Heart right ventricle (tissue), 16 donors: ENCODE results near the gene CD247. TPM values are rescaled to one million over a fixed set of nuclear protein-coding genes. Genes with fewer than 3 reads are reported as not detected.
A peak's percentile ranks its signal among the peaks of the same experiment; 100 is the strongest.

Source experiments
- ATAC-seq, 8 donors: fragments of 200-7000 bp; cut with Tn5 transposase; one replicate each; pipeline ENCODE4 v1.9.1; 2020; ENCODE audit warnings: mild to moderate bottlenecking in 8 of 8, moderate library complexity in 8 of 8, moderate number of reproducible peaks in 1 of 8
- DNase-seq, 2 donors: peaks; one replicate each; pipeline ENCODE4 v3.0.0-alpha.2; 2020
- H3K27ac ChIP-seq, 10 donors: fragments of 200-600 bp; sonication (generic) in 2 of 10; one replicate each; pipeline versions ENCODE4 v1.5.0 to v1.8.0; 2020 to 2022; ENCODE audit warnings: mild to moderate bottlenecking in 3 of 10
- H3K27me3 ChIP-seq, 7 donors: fragments of 200-600 bp; one replicate each; pipeline ENCODE4 v1.8.0; 2021 to 2022; ENCODE audit warnings: mild to moderate bottlenecking in 2 of 7
- H3K36me3 ChIP-seq, 9 donors: fragments of 200-600 bp; sonication (generic) in 1 of 9; one replicate each; pipeline versions ENCODE4 v1.5.0 to v1.8.0; 2020 to 2022; ENCODE audit warnings: mild to moderate bottlenecking in 2 of 9
- H3K4me1 ChIP-seq, 9 donors: fragments of 200-600 bp; sonication (generic) in 1 of 9; one replicate each; pipeline versions ENCODE4 v1.5.0 to v1.8.0; 2020 to 2022; ENCODE audit warnings: mild to moderate bottlenecking in 4 of 9
- H3K4me3 ChIP-seq, 10 donors: fragments of 200-600 bp; sonication (generic) in 2 of 10; one replicate each; pipeline versions ENCODE4 v1.5.0 to v1.8.0; 2020 to 2022; ENCODE audit warnings: mild to moderate bottlenecking in 7 of 10, moderate library complexity in 2 of 10
- H3K9me3 ChIP-seq, 11 donors: fragments of 200-600 bp in 10 of 11; sonication (generic) in 2 of 11; one replicate each; pipeline versions ENCODE4 v1.5.0 to v1.8.0; 2013 to 2022; ENCODE audit warnings: mild to moderate bottlenecking in 2 of 11, control low read depth in 1 of 11, moderate library complexity in 1 of 11
- WGBS, 2 donors: extraction: QIAGEN DNeasy Blood & Tissue Kit; methylation state at CpG; one replicate each; pipeline ENCODE4 v1.1.7; 2013; ENCODE audit warnings: inconsistent platforms in 1 of 2; 5-methylcytosine and 5-hydroxymethylcytosine counted together
- intact Hi-C, 10 donors: fragments of 100-400 bp; cut with DNase I; formaldehyde crosslinking; loops; one replicate each; pipeline versions ENCODE4 v1.11.1 to v1.14.2; 2022
- polyA plus RNA-seq, 2 donors: library from polyadenylated mRNA; stranded (reverse); fragments of 200-250 nt; gene quantifications; one replicate each; pipeline ENCODE4 v1.2.3, GENCODE V29; 2013
- total RNA-seq, 10 donors: library from RNA; stranded (reverse); fragmentation: NEBNext Ultra II Directional in 3 of 10; extraction: Animal tissue kit (Norgen Biotek cat#: 25700) in 3 of 10; gene quantifications; one replicate each; pipeline versions ENCODE4 v1.2.1 to v1.2.4, GENCODE V29; 2021 to 2023
- TF ChIP-seq, protein P1 (sequence below), 9 donors: fragments of 200-600 bp; sonication (generic) in 2 of 9; IDR thresholded peaks; one replicate each; pipeline versions ENCODE4 v1.5.0 to v1.8.0; 2021 to 2022; ENCODE audit warnings: antibody characterized with exemption in 9 of 9, mild to moderate bottlenecking in 5 of 9, moderate library complexity in 1 of 9
- donor health status: Arrhythmogenic right ventricular cardiomyopathy.
- donor health status: ischemic (EF 13 %, LVEDD 7.1; RV severe dilation, severe dysfunction).
- donor health status: healthy with polysubstance abuse.
- donor health status: DM: no; HTN: yes; CAD: no.
- donor health status: DM: no; HTN: no; CAD: no.
- donor health status: ischemic (EF 25% LVEDD 6.9; RV normal size, moderate dysfunction).
- donor health status: ischemic (EF 25% LVEDD 5.7; RV mildly dilated, moderate dysfunction).
- donor health status: healthy.
- donor health status: DM: yes; HTN: yes; CAD: no.
- donor health status: Ischemic cardiomyopathy.
- donor health status: ischemic (EF 35%, LVEDD 5.7; RV mildly dilated, moderate dysfunction).
- donor health status: nonischemic (EF 11% LVEDD 7.7; RV severe dilation, severe dysfunction).
- donor health status: DM: yes; HTN: yes; CAD: no.
- donor health status: PGD.
- donor health status: ischemic (EF 29% LVEDD 5.4; RV normal size, mild dysfunction).
- donor health status: nonischemic (EF 23%, LVEDD 6.1; RV moderate dilation, normal function).

Gene CD247
- total and polyA plus RNA-seq, 12 donors, result 0.31 to 6.5 (median 0.66) TPM; not detected in 1

DNA sequence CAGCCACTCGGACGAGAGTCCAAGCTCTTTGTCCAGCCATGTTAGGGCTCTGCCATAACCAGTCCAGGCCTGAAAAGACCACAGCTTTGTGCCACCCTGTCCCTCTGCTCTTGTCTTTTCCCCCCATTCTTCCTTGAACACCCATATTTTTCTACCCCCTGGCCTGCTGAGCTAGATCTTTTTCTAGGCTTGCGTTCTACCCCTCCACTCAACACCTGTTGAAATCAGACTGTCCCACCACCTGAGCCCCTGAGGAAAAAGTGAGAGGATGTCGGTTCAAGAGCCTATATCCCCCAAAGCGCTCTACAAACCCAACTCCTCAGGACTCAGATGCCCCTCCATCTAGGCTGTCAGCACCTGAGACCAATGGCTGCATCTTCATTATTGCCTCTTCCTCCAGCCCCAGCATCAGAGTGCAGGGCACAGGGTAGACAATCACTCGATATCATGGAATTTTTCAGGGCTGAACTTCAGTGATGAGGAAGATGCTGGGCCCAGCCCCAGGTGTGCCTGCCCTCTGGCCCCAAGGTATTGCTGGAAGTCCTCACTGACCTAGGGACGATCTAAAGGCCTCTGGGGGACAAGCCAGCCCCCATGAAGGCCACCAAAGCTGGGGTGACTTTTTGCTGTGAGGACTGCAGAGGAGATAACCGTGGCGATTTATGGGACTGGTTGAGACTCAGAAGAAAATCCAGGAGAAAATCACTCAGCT lies 75.3 kb downstream of the CD247 start:
- no peak overlapping the region for H3K27ac ChIP-seq
- H3K4me3 ChIP-seq, result no peak overlapping the region
- peaks cover 0 to 29% (median 9%) of the 10 kb centered on the region in 9 donors for H3K4me1 ChIP-seq
- TF ChIP-seq, protein P1, sequence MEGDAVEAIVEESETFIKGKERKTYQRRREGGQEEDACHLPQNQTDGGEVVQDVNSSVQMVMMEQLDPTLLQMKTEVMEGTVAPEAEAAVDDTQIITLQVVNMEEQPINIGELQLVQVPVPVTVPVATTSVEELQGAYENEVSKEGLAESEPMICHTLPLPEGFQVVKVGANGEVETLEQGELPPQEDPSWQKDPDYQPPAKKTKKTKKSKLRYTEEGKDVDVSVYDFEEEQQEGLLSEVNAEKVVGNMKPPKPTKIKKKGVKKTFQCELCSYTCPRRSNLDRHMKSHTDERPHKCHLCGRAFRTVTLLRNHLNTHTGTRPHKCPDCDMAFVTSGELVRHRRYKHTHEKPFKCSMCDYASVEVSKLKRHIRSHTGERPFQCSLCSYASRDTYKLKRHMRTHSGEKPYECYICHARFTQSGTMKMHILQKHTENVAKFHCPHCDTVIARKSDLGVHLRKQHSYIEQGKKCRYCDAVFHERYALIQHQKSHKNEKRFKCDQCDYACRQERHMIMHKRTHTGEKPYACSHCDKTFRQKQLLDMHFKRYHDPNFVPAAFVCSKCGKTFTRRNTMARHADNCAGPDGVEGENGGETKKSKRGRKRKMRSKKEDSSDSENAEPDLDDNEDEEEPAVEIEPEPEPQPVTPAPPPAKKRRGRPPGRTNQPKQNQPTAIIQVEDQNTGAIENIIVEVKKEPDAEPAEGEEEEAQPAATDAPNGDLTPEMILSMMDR (IDR thresholded peaks at IDR 0.05), result no peak
- no peak for DNase-seq
- H3K27me3 ChIP-seq, result peaks cover 0 to 32% (median 11%) of the 10 kb centered on the region in 7 donors
- WGBS, 2 donors, result 86 to 88% methylated on average over 9 of the region's 9 CpGs
- intact Hi-C loops, result loop anchor here (1.0 to 10.0 kb wide), 11 partner anchors 41 to 378 kb away; no protein-coding TSS in a partner anchor
- no peaks in the 10 kb centered on the region for H3K9me3 ChIP-seq
- ATAC-seq, result peak in 1 of 8 donors; percentile 13
- H3K36me3 ChIP-seq, result no peaks in the 10 kb centered on the region

DNA sequence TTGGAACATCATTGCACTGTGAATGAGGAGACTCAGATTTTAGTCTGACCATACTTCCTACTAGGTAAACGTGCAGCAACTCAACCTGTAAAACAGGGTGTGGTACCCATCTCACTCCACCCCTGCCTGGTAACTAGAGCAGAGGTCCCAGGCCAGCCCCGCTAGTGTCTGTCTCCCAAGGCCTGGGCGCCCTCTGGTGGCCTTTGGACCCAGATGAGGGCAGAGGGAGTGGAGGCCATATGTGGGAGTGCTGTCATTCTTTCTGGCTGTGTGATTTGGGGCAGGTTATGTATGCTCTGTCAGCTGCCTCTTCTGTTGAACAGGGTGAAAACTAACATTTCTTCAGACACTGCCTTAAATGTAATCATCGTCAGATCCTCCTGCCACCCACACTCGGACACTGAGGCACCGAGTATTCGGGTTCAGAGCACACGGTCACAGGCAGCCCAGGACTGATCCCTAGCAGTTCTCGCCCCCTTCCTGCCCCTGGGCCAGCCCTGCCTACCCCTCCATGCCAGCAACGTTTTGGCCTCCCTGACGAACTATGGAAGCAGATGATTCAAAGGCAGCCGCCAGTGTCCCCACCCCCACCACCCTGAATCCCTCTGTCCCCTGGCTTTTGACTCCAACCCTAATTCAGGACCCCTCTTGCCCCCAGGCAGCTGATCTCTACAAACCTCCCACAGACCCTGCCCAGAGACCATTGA lies 76.0 kb downstream of the CD247 start:
- Histone ChIP-seq H3K36me3 (no peaks in the 10 kb centered on the region), H3K27ac (no peak overlapping the region), H3K4me3 (no peak overlapping the region), H3K27me3 (peaks cover 0 to 33% (median 11%) of the 10 kb centered on the region in 7 donors), H3K9me3 (no peaks in the 10 kb centered on the region), H3K4me1 (peaks cover 0 to 25% (median 9%) of the 10 kb centered on the region in 9 donors)
- peak; percentile 83 to 87 for DNase-seq
- WGBS, 2 donors, result 48 to 49% methylated on average over 12 of the region's 12 CpGs
- TF ChIP-seq, protein P1 (IDR thresholded peaks at IDR 0.05), result peak; percentile 80 to 95 (median 91)
- peak; percentile 88 to 97 (median 94) for ATAC-seq
- intact Hi-C loops, result loop anchor here (1.0 to 10.0 kb wide), 11 partner anchors 40 to 377 kb away; no protein-coding TSS in a partner anchor

DNA sequence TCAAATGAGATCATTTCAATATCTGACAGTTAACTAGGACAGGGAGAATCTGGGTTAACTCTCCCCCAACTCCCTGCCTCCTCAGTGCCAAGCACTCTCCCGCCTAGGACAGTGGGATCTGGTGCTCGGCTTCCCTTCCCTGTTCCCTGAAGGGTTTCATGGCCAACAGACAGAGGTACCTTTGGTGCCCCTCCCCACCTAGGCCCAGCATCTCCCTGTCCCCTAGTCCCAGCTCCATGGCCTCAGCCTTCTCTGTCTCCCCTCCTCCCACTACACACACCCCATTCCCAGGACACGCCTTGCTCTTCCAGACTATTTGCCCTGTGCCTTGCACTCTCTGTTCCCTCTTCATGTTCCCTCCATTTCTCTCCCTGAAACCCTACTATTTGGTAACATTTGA lies 77.1 kb downstream of the CD247 start:
- Histone ChIP-seq H3K4me1 (peaks cover 0 to 19% (median 9%) of the 10 kb centered on the region in 9 donors), H3K9me3 (no peaks in the 10 kb centered on the region), H3K27ac (no peak overlapping the region), H3K4me3 (no peak overlapping the region), H3K27me3 (peaks cover 0 to 27% (median 11%) of the 10 kb centered on the region in 7 donors), H3K36me3 (no peaks in the 10 kb centered on the region)
- DNase-seq, result no peak
- 91 to 98% methylated on average over 3 of the region's 3 CpGs for WGBS, 2 donors
- TF ChIP-seq, protein P1 (IDR thresholded peaks at IDR 0.05), result no peak
- intact Hi-C loops, result loop anchor here (1.0 to 10.0 kb wide), 9 partner anchors 39 to 374 kb away; no protein-coding TSS in a partner anchor
- ATAC-seq, result no peak

DNA sequence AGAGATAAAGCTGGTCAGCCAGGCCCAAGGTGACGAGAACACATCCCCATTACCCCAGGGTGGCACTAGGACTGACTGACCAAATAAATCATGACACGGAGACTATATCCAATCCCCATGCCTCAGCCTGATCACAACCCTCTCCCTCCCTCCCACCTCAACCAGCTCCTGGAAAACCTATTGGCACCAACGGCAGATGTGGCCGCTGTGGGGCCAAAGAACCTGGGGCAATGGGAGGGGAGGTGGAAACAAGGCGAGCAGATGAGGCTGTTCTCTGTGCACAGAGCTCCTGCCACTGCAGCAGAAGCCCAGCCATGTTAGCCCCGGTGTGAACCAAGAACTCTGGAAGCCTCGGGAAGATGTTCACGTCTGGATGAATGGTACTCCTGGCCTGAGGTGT lies 77.6 kb downstream of the CD247 start:
- peaks cover 0 to 24% (median 11%) of the 10 kb centered on the region in 7 donors for H3K27me3 ChIP-seq
- no peak for ATAC-seq
- TF ChIP-seq, protein P1 (IDR thresholded peaks at IDR 0.05), result no peak
- intact Hi-C loops, result loop anchor here (1.0 to 10.0 kb wide), 9 partner anchors 38 to 374 kb away; no protein-coding TSS in a partner anchor
- no peak overlapping the region for H3K4me3 ChIP-seq
- peaks cover 0 to 19% (median 9%) of the 10 kb centered on the region in 9 donors for H3K4me1 ChIP-seq
- no peaks in the 10 kb centered on the region for H3K9me3 ChIP-seq
- no peak overlapping the region for H3K27ac ChIP-seq
- H3K36me3 ChIP-seq, result no peaks in the 10 kb centered on the region
- no peak for DNase-seq
- WGBS, 2 donors, result 91 to 95% methylated on average over 8 of the region's 8 CpGs
